A549 (cell line): ENCODE measurements around the gene TOPORS. TPM values are rescaled to one million over a fixed set of nuclear protein-coding genes. Genes with fewer than 3 reads are reported as not detected.

Experiments
- ATAC-seq, 2 experiments: fragments of 200-7000 bp in 1 of 2; fragments of >200 bp in 1 of 2; cut with Nextera tagmentation in 1 of 2; cut with Tn5 transposase in 1 of 2; 3 replicates each; pipeline versions ENCODE4 v1.8.0 to v1.9.1; 2018 to 2020; ENCODE audit warnings: mild to moderate bottlenecking in 1 of 2, moderate library complexity in 1 of 2
- CTCF ChIA-PET: fragments of 300-600 bp; sonication (Branson Sonifier 250); formaldehyde crosslinking; extraction: SDS; loops from one replicate; lab custom pipeline; 2021; ENCODE audit warnings: antibody characterized with exemption, inconsistent platforms; lab: Yijun Ruan, JAX
- POLR2A ChIA-PET: fragments of 350-600 bp; formaldehyde crosslinking; extraction: SDS; loops from one replicate; lab custom pipeline; 2021; ENCODE audit warnings: antibody characterized with exemption, inconsistent platforms; lab: Yijun Ruan, JAX
- DNase-seq, 2 experiments: peaks; one replicate each; pipeline versions ENCODE4 v3.0.0 to v3.0.0-alpha.2; 2011 to 2016; ENCODE audit warnings: low read depth in 1 of 2, low spot score in 1 of 2
- FAIRE-seq: peaks from 2 replicates; lab custom pipeline; 2011; peaks lifted over from hg19 to GRCh38; lab: Jason Lieb, UNC
- H3K27ac ChIP-seq, 2 experiments: fragments of >200 bp; sonication (Bioruptor Twin); formaldehyde crosslinking; 3 replicates each; pipeline ENCODE4 v1.5.1; 2016 to 2017
- H3K4me1 ChIP-seq: fragments of >200 bp; sonication (Bioruptor Twin); formaldehyde crosslinking; 3 replicates; pipeline ENCODE4 v1.6.1; 2016
- H3K4me2 ChIP-seq: fragments of >200 bp; sonication (Bioruptor Twin); formaldehyde crosslinking; 3 replicates; pipeline ENCODE4 v1.6.1; 2016
- H3K4me3 ChIP-seq: fragments of >200 bp; sonication (Bioruptor Twin); formaldehyde crosslinking; 3 replicates; pipeline ENCODE4 v1.5.1; 2016
- H3K9me3 ChIP-seq: fragments of >200 bp; sonication (Bioruptor Twin); formaldehyde crosslinking; 3 replicates; pipeline ENCODE4 v1.6.1; 2016
- ATOH8 ChIP-seq: fragments of 250-450 bp; sonication (Bioruptor Pico); IDR thresholded peaks from 2 replicates; pipeline ENCODE4 v1.5.0; 2020; ENCODE audit warnings: low read depth, mild to moderate bottlenecking, moderate library complexity
- BCL3 ChIP-seq: fragments of >200 bp; sonication (Bioruptor Twin); formaldehyde crosslinking; IDR thresholded peaks from 3 replicates; pipeline ENCODE4 v1.6.1; 2016
- CHD2 ChIP-seq: fragments of 150-350 bp; IDR thresholded peaks from 2 replicates; pipeline ENCODE4 v1.6.1; 2014; ENCODE audit warnings: low read length; ENCODE audit not compliant: partially characterized antibody
- CHD4 ChIP-seq: fragments of 200-600 bp; sonication (generic); IDR thresholded peaks from 2 replicates; pipeline ENCODE4 v1.6.1; 2016; ENCODE audit warnings: antibody characterized with exemption, mild to moderate bottlenecking, borderline replicate concordance
- CTCF ChIP-seq: fragments of >200 bp; sonication (Bioruptor Twin); formaldehyde crosslinking; IDR thresholded peaks from 3 replicates; pipeline ENCODE4 v1.5.1; 2016
- EHF ChIP-seq: fragments of 250-450 bp; sonication (Bioruptor Pico); IDR thresholded peaks from 2 replicates; pipeline ENCODE4 v1.5.0; 2020; ENCODE audit warnings: mild to moderate bottlenecking
- ELK1 ChIP-seq: fragments of 150-350 bp; IDR thresholded peaks from 2 replicates; pipeline ENCODE4 v1.6.1; 2014; ENCODE audit warnings: low read depth, mild to moderate bottlenecking, low read length
- GATA3 ChIP-seq: IDR thresholded peaks from 2 replicates; pipeline ENCODE4 v1.6.1; 2012; ENCODE audit warnings: borderline replicate concordance
- HEYL ChIP-seq: fragments of 250-450 bp; sonication (Bioruptor Pico); IDR thresholded peaks from 2 replicates; pipeline ENCODE4 v1.8.0; 2021; ENCODE audit warnings: mild to moderate bottlenecking, moderate library complexity
- HMGXB4 ChIP-seq: fragments of 250-450 bp; sonication (Bioruptor Pico); IDR thresholded peaks from 2 replicates; pipeline ENCODE4 v1.5.0; 2021; ENCODE audit warnings: mild to moderate bottlenecking, moderate library complexity, borderline replicate concordance
- KDM5A ChIP-seq: fragments of 200-600 bp; sonication (generic); IDR thresholded peaks from 2 replicates; pipeline ENCODE4 v1.6.1; 2016; ENCODE audit warnings: antibody characterized with exemption, mild to moderate bottlenecking
- MAZ ChIP-seq: fragments of 150-350 bp; IDR thresholded peaks from 2 replicates; pipeline ENCODE4 v1.6.1; 2014; ENCODE audit warnings: antibody characterized with exemption, low read depth, low read length, borderline replicate concordance
- NPAS2 ChIP-seq: fragments of 250-450 bp; sonication (Bioruptor Pico); IDR thresholded peaks from 2 replicates; pipeline ENCODE4 v1.8.0; 2022; ENCODE audit warnings: mild to moderate bottlenecking, moderate library complexity, borderline replicate concordance
- PHF8 ChIP-seq: fragments of 200-600 bp; sonication (generic); IDR thresholded peaks from 2 replicates; pipeline ENCODE4 v1.6.1; 2016; ENCODE audit warnings: low read depth, mild to moderate bottlenecking, antibody characterized with exemption, moderate library complexity, borderline replicate concordance
- POLR2AphosphoS2 ChIP-seq: conservative IDR thresholded peaks from 2 replicates; pipeline ENCODE4 v1.6.1; 2012; ENCODE audit warnings: low read length, improper control_type of control experiment, inconsistent platforms
- RCOR1 ChIP-seq: fragments of 150-350 bp; IDR thresholded peaks from 2 replicates; pipeline ENCODE4 v1.6.1; 2014; ENCODE audit warnings: antibody characterized with exemption, low read length, low read depth
- RFX5 ChIP-seq: fragments of 450-650 bp; IDR thresholded peaks from 2 replicates; pipeline ENCODE4 v1.7.1; 2014; ENCODE audit warnings: antibody characterized with exemption, mild to moderate bottlenecking, moderate library complexity
- ZFP36 ChIP-seq: fragments of 450-650 bp; IDR thresholded peaks from 2 replicates; pipeline ENCODE4 v1.6.1; 2014; ENCODE audit warnings: borderline replicate concordance; ENCODE audit not compliant: partially characterized antibody
- ZNF302 ChIP-seq: fragments of 250-450 bp; sonication (Bioruptor Pico); IDR thresholded peaks from 2 replicates; pipeline ENCODE4 v1.9.0; 2021; ENCODE audit warnings: inconsistent platforms, mild to moderate bottlenecking, moderate library complexity
- WGBS: methylation state at CpG from one replicate; pipeline ENCODE4 v1.1.6; 2017; ENCODE audit errors: missing lambda C conversion rate; 5-methylcytosine and 5-hydroxymethylcytosine counted together
- polyA plus RNA-seq, 4 experiments: library from polyadenylated mRNA; depleted of rRNA in 3 of 4; stranded (reverse); fragments of >200 nt; fragmentation: RNase III in 1 of 4; extraction: RNeasy Plus Mini Kit Qiagen cat#74134 plus additional on column Dnase treatment in 1 of 4; gene quantifications; 2 replicates in 3 of 4; 3 replicates in 1 of 4; pipeline ENCODE4 v1.2.3, GENCODE V29; 2011 to 2017

TOPORS gene
- polyA plus RNA-seq, 2 of the 4 experiments (the other 2 are of a cell fraction), result 18.2 to 22.2 TPM

GRCh38 chr9:32523910-32524309 is 28.5 kb downstream of the TOPORS start:
- Histone ChIP-seq H3K4me3 (no peak overlapping the region), H3K4me2 (no peak overlapping the region), H3K9me3 (peaks cover 4% of the 10 kb centered on the region; the same call in 1 of the 3 replicates), H3K27ac (no peak overlapping the region), H3K4me1 (peaks cover 6% of the 10 kb centered on the region; the same call in 2 of the 3 replicates)
- TF ChIP-seq NPAS2 (CRISPR knock-in tag), result no peak
- no peak for TF ChIP-seq RCOR1
- no peak for TF ChIP-seq HEYL (CRISPR knock-in tag)
- TF ChIP-seq ELK1, result no peak
- no peak for TF ChIP-seq GATA3
- TF ChIP-seq HMGXB4 (CRISPR knock-in tag), result no peak
- no peak for TF ChIP-seq ATOH8 (CRISPR knock-in tag)
- no peak for TF ChIP-seq KDM5A
- TF ChIP-seq CHD2, result no peak
- no peak for TF ChIP-seq POLR2AphosphoS2
- no peak for TF ChIP-seq BCL3
- TF ChIP-seq CHD4, result no peak
- TF ChIP-seq ZNF302 (CRISPR knock-in tag), result no peak
- no peak for TF ChIP-seq CTCF
- TF ChIP-seq RFX5, result no peak
- no peak for TF ChIP-seq MAZ
- no peak for TF ChIP-seq EHF (CRISPR knock-in tag)
- no peak for FAIRE-seq
- ChIA-PET CTCF (interaction anchor here (0.6 to 10.2 kb wide), 2 partner anchors 147 to 298 kb away, joined by 3 to 159 read pairs; no protein-coding TSS in a partner anchor), POLR2A (no interaction called here)
- DNase-seq, result no peak
- 86% methylated on average over 1 of the region's 1 CpG for WGBS
- no peak for ATAC-seq

GRCh38 chr9:32518276-32518675 is 34.1 kb downstream of the TOPORS start:
- ChIA-PET CTCF (interaction anchor here (0.7 to 1.5 kb wide), 3 partner anchors 31 to 140 kb away, joined by 3 to 7 read pairs (median 3); no protein-coding TSS in a partner anchor), POLR2A (no interaction called here)
- TF ChIP-seq ZFP36 (peak; percentile 74), PHF8 (no peak)
- WGBS, result 20% methylated on average over 1 of the region's 1 CpG
- ATAC-seq (no peak), FAIRE-seq (peak; percentile 18), DNase-seq (no peak)
- Histone ChIP-seq H3K4me1 (no peaks in the 10 kb centered on the region), H3K9me3 (peaks cover 12% of the 10 kb centered on the region; the same call in 1 of the 3 replicates), H3K4me2 (no peak overlapping the region), H3K27ac (no peak overlapping the region), H3K4me3 (no peak overlapping the region)
